NCI-H1105 treated with DMSO at 0.1 percent for 48 hours (cell line): ENCODE data around the gene CASKIN1.
"Not testable (repeated sequence)": the region's sequence is repeated elsewhere in the genome, so short reads cannot be mapped to it uniquely, and the experiment has no call there.

Experiments
- DNase-seq: peaks from one replicate; lab custom pipeline; 2025; lab: John Stamatoyannopoulos, UW

CASKIN1 gene, protein sequence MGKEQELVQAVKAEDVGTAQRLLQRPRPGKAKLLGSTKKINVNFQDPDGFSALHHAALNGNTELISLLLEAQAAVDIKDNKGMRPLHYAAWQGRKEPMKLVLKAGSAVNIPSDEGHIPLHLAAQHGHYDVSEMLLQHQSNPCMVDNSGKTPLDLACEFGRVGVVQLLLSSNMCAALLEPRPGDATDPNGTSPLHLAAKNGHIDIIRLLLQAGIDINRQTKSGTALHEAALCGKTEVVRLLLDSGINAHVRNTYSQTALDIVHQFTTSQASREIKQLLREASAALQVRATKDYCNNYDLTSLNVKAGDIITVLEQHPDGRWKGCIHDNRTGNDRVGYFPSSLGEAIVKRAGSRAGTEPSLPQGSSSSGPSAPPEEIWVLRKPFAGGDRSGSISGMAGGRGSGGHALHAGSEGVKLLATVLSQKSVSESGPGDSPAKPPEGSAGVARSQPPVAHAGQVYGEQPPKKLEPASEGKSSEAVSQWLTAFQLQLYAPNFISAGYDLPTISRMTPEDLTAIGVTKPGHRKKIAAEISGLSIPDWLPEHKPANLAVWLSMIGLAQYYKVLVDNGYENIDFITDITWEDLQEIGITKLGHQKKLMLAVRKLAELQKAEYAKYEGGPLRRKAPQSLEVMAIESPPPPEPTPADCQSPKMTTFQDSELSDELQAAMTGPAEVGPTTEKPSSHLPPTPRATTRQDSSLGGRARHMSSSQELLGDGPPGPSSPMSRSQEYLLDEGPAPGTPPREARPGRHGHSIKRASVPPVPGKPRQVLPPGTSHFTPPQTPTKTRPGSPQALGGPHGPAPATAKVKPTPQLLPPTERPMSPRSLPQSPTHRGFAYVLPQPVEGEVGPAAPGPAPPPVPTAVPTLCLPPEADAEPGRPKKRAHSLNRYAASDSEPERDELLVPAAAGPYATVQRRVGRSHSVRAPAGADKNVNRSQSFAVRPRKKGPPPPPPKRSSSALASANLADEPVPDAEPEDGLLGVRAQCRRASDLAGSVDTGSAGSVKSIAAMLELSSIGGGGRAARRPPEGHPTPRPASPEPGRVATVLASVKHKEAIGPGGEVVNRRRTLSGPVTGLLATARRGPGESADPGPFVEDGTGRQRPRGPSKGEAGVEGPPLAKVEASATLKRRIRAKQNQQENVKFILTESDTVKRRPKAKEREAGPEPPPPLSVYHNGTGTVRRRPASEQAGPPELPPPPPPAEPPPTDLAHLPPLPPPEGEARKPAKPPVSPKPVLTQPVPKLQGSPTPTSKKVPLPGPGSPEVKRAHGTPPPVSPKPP (N-terminal part only)

DNA sequence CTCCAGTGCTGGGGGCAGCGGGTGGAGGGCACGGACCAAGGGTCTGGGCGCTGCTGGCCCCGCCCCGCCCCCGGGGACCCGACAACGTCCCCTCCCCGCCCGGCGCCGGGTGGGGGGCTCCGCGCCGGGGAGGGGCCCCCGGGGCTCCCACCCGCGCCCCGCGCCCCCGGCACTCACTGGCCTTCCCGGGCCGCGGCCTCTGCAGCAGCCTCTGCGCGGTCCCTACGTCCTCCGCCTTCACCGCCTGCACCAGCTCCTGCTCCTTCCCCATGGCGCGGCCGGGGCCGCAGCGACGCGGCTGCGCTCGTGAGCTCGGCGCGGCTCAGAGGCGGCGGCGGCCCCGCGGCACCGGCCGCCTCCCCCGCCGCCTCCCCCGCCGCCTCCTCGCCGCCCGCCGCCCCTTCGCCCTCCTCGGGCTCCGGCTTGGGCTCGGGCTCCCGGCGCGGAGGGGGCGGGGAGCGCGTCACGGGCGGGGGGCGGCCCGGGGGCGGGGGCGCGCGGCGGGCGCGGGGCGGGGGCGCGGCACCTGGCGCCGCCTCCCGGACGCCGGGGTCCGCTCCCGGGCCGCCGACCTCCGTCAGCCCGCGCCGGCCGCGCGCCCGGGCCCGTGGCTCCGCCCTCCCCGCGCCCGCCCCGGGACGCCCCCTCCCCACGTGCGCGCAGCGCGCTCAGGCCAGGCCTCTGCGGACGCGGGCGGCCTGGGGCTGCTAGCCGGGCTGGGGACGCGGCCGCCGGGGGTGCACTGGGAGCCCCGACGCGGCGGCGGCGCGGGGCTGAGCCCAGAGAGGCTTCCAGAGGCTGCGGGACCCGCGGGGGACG lies at the start of gene CASKIN1:
Gene CASKIN1 (minus strand): TSS at position 444 of the 819 bp plus-strand sequence. CDS start 173 bp downstream, at position 271.
- no peak for DNase-seq

DNA sequence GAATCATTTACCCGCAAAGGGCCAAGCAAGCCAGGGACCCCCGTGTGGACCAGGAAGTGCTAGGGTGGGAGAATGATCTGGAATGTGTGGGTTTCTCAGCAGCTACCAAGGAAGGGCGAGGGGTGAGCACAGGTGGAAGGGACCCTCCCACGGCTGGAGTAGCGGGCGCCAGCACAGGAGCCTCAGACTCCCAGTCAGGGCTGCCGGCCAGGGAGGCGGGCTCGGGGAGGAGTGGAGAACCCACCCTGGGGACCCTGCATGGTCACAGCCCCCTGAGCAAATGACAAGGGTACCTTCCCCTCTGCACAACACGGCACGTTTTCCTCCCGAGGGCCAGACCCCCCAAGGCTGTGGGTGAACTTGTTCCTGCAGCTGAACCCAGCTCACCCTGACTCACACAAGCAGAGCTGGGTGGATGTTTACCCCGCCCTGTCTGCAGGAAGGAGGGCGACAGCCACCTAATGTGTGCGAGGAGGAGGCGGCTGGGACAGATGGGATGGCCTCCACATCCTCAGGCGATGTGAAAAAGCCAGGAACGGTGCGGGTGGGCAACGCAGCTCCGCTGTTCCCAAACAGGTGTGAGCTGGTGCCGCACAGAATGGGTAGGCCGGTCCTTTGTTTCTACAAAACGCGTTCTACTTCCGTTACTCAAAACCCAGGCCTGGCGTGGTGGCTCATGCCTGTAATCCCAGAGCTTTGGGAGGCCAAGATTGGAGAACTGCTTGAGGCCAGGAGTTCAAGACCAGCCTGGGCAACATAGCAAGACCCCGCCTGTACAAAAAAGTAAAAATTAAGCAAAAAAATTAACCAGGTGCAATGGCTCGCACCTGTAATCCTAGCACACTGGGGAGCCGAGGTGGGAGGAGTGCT lies 48.8 kb upstream of the CASKIN1 start:
- DNase-seq: no peak

DNA sequence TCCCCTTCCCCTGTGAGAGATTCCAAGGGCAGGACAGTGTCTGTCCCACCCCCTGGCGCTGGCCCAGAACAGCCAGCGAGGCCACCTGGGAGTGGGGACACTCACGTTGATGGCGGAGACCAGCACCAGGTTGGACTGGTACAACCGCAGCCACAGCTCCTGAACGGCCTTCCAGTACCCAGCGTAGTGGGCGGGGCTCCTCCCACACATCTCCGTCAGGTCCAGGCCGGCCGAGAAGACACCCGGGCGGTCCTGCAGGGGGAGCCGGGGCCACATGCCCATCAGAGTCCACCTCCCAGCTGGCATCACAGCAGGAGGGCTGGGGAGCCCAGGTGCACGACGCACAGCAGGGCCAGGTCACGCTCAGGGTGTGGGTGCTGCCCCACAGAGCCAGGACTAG lies 47.9 kb upstream of the CASKIN1 start:
- no peak for DNase-seq

DNA sequence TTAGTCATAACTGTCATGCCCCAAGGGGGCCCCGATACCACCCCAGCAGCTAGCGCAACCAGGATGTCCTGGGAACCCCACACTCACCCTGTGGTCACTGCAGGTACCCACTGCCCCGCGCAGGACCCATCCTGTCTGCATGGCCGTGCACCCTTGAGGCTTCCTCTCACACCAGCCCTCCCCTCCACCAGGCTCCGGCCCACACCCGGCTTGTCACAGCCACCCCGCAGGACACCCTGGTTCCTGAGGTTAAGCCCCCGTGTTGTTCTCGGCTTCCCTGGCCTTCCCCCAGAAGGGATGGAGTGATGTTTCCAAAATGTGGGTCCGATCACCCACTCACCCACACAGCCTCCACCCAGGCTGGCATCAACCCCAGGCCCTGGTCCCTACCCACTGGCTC lies 47.4 kb upstream of the CASKIN1 start:
- no peak for DNase-seq

DNA sequence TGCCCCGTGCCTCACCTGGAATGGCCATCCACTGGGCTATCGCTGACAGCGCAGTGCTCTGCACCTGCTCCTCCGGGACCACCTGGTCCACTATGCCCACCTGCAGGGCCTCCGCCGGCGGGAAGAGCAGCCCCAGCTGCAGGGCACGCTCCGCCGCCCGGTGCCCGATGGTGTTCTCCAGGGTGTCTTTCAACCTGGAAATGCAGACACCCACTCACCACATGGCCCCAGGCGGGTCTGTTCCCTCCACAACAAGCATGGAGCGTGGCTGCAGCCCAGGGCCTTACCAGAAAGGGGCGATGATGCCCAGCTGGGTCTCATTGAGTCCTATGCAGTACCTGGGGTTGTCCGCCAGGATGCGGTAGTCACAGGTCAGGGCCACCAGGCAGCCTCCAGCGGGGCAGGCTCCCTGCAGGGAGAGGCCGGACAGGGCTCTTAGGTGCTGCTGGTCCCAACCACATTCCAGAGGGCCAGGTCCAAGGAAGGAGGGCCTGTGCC lies 46.7 kb upstream of the CASKIN1 start:
- DNase-seq: no peak

DNA sequence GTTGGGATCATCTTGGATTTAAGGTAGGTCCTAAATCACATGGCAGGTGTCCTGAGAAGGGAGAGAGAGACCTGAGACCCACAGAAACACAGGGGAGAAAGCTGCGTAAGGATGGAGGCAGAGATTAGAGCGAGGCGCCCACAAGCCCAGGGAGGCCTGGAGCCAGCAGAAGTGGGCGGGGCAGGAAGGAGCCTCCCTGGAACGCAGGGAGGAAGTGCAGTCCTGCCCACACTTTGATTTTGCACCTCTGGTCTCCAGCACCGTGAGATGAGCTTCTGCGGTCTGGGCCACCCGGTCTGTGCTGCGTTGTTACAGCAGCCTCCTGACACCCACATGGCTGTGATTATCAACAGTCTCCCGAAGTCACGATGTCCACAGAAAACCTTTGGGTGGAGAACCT lies 46.2 kb upstream of the CASKIN1 start:
- DNase-seq: no peak

DNA sequence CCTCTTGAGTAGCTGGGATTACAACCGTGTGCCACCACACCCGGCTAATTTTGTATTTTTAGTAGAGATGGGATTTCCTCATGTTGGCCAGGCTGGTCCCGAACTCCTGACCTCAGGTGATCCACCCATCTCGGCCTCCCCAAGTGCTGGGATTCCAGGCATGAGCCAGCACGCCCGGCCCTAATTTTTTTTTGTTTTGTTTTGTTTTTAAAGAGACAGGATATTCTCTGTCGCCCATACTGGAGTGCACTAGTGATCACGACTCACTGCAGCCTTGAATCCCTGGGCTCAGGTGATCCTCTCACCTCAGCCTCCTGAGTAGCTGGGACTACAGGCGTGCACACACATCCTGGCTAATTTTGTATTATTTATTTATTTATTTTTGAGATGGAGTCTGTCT lies 43.9 kb upstream of the CASKIN1 start:
- DNase-seq: not testable (repeated sequence)

DNA sequence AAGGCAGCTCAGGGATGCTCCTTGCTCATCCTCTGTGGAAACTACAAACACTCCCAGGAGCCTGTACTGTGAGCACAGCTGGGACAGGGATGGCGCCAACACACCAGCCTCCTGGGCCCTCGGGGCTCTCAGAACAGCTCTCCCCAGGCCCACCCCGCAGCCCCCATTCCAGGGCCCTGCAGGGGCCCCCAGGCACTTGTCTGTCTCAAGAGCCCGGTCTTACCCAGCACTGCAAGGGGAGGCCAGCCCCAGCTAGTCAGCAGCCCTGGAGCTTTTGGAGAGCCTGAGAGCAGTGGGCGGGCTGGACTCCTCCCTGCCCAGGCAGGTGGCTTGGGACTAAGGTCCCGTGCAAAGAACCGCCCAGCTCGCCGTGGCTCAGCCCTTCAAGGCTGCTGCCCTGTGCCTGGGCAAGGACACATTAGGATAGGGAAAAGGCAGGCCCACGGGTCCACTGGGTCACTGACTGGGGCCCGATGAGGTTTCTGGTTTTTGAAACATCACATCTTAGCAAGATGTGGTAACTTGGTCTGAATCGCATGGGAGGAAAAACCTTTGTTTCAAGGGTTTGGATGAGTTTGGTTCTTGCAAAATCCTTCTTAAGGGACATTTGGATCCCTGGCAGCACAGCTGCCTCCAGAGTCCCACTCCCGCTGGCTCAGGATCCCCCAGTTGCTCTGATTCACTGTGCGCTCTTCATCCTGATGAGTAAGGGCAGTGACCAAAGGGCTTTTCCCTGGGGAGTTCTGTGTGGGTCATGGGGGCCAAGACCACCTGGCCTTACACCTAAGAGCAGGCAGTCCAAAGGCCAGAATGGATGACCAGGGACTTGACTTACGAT lies 42.7 kb upstream of the CASKIN1 start:
- DNase-seq: no peak

DNA sequence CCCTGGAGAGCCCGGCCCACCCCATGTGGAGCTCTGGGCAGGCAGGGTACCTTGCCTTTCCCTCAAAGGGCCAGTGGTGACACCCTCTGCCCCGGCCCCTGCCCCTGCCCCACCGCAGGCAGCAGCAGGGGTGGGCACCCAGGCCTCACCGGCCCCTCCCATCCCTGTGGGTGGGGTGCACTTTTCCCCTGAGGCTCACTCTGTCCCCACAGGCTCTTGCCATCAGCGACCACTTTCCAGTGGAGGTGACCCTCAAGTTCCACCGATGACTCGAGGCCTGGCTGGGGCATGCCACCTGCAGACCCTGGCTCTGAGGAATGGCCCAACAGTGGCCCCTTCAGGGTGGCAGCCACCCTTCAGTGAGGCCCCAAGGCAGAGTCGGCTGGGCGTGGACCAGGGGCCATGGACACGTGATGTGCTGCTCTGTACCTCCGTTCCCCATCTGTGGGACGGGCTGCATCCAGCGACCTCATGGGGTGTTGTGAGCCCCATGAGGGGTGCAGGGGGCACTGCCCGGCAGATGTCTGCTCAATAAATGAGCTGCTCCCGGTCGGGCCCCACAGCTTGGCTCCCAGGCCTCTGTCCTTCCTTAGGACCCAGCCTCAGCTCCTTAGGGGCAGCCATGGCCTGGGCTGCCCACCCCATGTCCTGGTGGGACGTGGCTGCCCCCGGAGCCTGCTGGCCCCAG lies 41.9 kb upstream of the CASKIN1 start:
- DNase-seq: no peak

DNA sequence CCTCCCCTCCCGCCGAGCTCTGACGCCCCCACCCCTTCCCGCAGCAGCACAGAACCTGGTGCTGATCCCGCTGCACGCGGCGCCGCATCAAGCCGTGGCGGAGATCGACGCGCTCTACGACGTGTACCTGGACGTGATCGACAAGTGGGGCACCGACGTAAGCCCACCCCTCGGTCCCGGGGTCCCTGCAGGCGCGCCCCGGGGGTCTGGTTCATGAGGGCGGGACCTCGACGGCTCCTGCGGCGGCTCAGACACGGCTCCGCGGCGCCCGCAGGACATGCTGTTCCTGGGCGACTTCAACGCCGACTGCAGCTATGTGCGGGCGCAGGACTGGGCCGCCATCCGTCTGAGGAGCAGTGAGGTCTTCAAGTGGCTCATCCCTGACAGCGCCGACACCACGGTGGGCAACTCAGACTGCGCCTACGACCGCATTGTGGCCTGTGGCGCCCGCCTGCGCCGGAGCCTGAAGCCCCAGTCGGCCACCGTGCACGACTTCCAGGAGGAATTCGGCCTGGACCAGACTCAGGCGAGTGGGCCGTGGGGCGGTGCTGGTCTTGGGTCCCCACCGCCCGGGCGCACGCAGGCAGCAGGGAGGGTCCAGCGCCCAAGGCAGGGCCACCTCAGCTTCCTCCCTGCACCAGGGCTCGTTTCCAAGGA lies 41.2 kb upstream of the CASKIN1 start:
- peak; percentile 6 for DNase-seq

DNA sequence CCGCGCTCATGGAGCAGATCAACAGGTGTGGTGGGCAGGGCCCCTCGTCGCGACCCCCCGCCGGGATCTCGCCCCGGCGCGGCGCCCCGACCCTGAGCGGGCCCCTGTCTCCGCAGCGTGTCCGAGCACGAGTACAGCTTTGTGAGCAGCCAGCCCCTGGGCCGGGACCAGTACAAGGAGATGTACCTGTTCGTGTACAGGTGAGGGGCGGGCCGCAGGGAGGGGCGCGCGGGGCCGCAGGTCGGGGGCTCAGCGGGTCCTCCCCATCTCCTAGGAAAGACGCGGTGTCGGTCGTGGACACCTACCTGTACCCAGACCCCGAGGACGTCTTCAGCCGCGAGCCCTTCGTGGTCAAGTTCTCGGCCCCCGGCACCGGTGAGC lies 40.7 kb upstream of the CASKIN1 start:
- no peak for DNase-seq

DNA sequence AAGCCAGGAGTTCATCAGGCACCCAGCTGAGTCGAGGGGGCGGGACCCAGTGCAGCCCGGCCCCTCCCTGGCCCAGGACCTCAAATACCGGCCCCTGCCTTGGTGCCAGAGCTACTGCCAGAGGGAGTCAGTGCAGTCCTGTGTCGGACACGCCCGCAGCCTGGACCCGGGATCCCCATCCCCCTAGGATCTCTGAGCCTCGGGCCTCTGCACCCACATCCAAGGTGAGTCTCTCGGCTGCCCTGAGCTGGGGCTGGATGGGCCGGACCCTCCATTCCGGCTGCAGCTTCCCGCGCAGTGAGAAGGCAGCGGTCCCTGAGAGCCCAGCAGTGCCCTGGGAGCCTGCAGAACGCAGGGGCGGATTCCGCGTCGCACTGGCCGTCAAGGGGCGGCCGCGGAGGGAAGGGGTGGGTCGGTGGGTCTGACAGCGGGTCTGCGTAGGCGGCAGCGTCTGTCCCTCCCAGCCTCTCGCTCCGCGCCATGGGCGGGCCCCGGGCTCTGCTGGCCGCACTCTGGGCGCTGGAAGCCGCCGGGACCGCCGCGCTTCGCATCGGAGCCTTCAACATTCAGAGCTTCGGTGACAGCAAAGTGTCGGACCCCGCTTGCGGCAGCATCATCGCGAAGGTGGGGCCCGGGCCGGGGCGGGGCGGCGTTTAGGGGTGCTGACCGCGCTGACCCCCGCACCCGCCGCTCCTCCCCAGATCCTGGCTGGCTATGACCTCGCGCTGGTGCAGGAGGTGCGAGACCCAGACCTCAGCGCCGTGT lies 40.1 kb upstream of the CASKIN1 start, which contains the start of gene DNASE1L2:
Gene DNASE1L2 (plus strand): TSS at position 108 of the 765 bp plus-strand sequence. CDS start 373 bp downstream, at position 481.
- DNase-seq: no peak

DNA sequence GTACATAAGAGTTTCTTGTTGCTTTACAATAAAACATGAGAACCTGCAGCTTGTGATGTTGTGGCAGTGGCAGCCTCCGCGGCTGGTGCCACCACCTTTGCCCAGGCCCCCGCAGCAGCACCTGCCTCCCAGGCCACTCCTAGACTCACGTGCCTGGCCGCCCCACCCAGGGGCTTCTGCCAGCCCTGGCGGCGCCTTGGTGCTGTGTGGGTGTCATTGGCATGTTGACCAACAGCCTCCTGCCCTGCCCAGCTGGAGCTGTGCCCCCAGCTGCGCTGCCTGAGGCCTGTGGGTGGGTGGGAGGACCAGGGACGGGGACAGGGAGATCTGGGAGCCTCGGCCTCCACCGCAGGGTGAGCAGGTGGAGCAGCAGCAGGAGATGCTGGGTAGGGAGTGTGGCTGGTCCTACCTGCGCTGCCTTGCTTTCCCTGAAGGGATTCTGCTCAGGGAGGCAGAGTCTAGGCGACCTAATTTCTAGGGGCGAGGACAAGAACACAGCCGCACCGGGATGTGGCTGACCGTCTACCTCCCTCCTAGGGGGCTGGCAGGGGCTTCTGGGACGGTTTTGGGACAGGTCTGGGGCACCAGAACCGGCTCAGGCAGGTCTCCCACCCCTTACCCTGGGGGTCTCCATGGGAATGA lies 39.4 kb upstream of the CASKIN1 start:
- no peak for DNase-seq

DNA sequence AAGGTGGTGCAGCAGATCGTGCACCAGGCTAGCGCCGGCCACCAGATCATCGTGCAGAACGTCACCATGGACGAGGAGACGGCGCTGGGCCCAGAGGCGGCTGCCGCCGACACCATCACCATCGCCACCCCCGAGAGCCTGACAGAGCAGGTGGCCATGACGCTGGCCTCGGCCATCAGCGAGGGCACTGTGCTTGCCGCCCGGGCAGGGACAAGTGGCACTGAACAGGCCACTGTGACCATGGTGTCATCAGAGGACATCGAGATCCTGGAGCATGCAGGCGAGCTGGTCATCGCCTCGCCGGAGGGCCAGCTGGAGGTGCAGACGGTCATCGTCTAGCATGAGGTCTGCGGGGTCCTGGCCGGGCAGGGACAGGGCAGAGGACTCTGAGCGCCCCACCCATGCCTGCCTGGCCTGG lies 38.8 kb upstream of the CASKIN1 start:
- no peak for DNase-seq

DNA sequence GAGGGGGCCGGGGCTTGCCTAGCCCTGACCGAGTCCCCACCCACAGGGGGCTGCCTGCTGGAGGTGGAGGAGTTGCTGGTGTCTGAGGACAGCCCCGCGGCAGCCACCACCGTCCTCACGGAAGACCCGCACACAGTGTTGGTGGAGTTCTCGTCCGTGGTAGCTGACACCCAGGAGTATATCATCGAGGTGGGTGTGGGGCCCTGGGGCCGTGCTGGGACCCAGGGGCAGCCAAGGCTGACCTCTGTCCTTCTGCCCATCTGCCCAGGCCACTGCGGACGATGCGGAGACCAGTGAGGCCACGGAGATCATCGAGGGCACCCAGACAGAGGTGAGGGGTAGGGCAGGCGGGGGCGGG lies 38.4 kb upstream of the CASKIN1 start:
- DNase-seq: no peak

DNA sequence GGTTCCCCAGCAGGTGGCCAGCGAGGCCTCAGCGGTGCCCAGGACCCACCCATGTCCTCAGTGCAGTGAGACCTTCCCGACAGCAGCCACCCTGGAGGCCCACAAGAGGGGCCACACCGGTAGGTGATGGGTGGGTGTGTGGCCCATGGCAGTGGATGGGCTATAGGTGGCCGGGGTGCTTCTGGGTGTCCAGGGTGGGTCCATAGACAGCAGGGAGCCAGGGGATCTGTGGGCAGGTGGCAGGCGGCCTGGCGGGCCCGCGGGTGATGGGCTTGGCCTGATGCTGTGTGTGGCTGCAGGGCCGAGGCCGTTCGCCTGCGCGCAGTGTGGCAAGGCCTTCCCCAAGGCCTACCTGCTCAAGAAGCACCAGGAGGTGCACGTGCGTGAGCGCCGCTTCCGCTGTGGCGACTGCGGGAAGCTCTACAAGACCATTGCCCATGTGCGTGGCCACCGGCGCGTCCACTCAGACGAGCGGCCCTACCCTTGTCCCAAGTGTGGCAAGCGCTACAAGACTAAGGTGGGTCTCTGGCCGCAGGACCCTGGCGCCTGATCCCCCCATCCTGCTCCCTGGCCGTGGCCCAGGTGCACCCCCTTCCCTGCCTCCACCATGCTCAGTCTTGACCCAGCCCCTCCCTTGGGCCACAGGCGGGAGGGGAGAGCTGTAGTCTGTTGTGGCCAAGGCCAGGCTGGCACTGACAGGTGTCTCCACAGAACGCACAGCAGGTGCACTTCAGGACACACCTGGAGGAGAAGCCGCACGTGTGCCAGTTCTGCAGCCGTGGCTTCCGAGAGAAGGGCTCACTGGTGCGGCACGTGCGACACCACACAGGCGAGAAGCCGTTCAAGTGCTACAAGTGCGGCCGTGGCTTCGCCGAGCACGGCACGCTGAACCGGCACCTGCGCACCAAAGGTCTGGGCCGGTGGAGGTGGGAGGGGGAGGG lies 37.7 kb upstream of the CASKIN1 start:
- no peak for DNase-seq
